HepG2 (cell line): ENCODE data around the gene VAV2. TPM values are rescaled to one million over a fixed set of nuclear protein-coding genes. Genes with fewer than 3 reads are reported as not detected.

ENCODE experiments used
- ARHGAP35 ChIP-seq: sonication (generic); formaldehyde crosslinking; IDR thresholded peaks from 2 replicates; pipeline ENCODE4 v1.9.0; 2022; ENCODE audit warnings: mild to moderate bottlenecking, inconsistent platforms, moderate library complexity, missing genetic modification reagents, borderline replicate concordance
- ARNT ChIP-seq: fragments of 450-650 bp; IDR thresholded peaks from 2 replicates; pipeline ENCODE4 v1.6.1; 2017
- CEBPG ChIP-seq: IDR thresholded peaks from 2 replicates; pipeline ENCODE4 v1.6.1; 2016
- ETV6 ChIP-seq: sonication (generic); formaldehyde crosslinking; conservative IDR thresholded peaks from 2 replicates; pipeline ENCODE4 v1.4.0; 2020; ENCODE audit warnings: missing genetic modification reagents
- FIP1L1 ChIP-seq: fragments of 200-400 bp; formaldehyde crosslinking; IDR thresholded peaks from 2 replicates; pipeline ENCODE4 v1.6.1; 2018; ENCODE audit warnings: low read depth, mild to moderate bottlenecking, low read length, moderate library complexity, borderline replicate concordance; ENCODE audit not compliant: insufficient read depth
- FOXM1 ChIP-seq: sonication (generic); formaldehyde crosslinking; IDR thresholded peaks from 2 replicates; pipeline ENCODE4 v1.5.0; 2020; ENCODE audit warnings: missing genetic modification reagents
- GABPA ChIP-seq, 2 experiments: IDR thresholded peaks; 2 replicates each; pipeline ENCODE4 v1.6.1; 2011 to 2016; ENCODE audit warnings: low read depth in 2 of 2, low read length in 1 of 2, missing biosample characterization in 1 of 2, missing genetic modification characterization in 1 of 2
- JUN ChIP-seq: sonication (generic); formaldehyde crosslinking; IDR thresholded peaks from 2 replicates; pipeline ENCODE4 v1.4.0; 2020; ENCODE audit warnings: mild to moderate bottlenecking, missing genetic modification reagents
- JUNB ChIP-seq: sonication (generic); formaldehyde crosslinking; IDR thresholded peaks from 2 replicates; pipeline ENCODE4 v1.8.0; 2022; ENCODE audit warnings: missing genetic modification reagents, mild to moderate bottlenecking, borderline replicate concordance
- JUND ChIP-seq: sonication (generic); formaldehyde crosslinking; IDR thresholded peaks from 2 replicates; pipeline ENCODE4 v1.8.0; 2022; ENCODE audit warnings: mild to moderate bottlenecking, missing genetic modification reagents
- MTF1 ChIP-seq: sonication (generic); formaldehyde crosslinking; IDR thresholded peaks from 2 replicates; pipeline ENCODE4 v1.5.0; 2020; ENCODE audit warnings: missing genetic modification reagents
- MXI1 ChIP-seq: IDR thresholded peaks from 3 replicates; pipeline ENCODE4 v1.6.1; 2012; ENCODE audit warnings: low read depth, low read length, inconsistent platforms, borderline replicate concordance
- NR3C1 ChIP-seq: sonication (generic); formaldehyde crosslinking; IDR thresholded peaks from 2 replicates; pipeline ENCODE4 v1.4.0; 2020; ENCODE audit warnings: missing genetic modification reagents
- PCBP1 ChIP-seq: fragments of 200-400 bp; formaldehyde crosslinking; IDR thresholded peaks from 2 replicates; pipeline ENCODE4 v1.6.1; 2017; ENCODE audit warnings: mild to moderate bottlenecking, low read depth, low read length, borderline replicate concordance
- PHF20 ChIP-seq: sonication (generic); formaldehyde crosslinking; IDR thresholded peaks from 2 replicates; pipeline ENCODE4 v1.5.0; 2020; ENCODE audit warnings: mild to moderate bottlenecking, missing genetic modification reagents
- RAD21 ChIP-seq: fragments of 450-650 bp; formaldehyde crosslinking; IDR thresholded peaks from 2 replicates; pipeline ENCODE4 v1.5.0; 2020; ENCODE audit warnings: mild to moderate bottlenecking
- RXRB ChIP-seq: IDR thresholded peaks from 2 replicates; pipeline ENCODE4 v1.6.1; 2016; ENCODE audit warnings: borderline replicate concordance, missing genetic modification reagents, missing compliant biosample characterization
- SCMH1 ChIP-seq: sonication (generic); formaldehyde crosslinking; IDR thresholded peaks from 2 replicates; pipeline ENCODE4 v1.9.0; 2021; ENCODE audit warnings: missing genetic modification reagents, mild to moderate bottlenecking, borderline replicate concordance
- SRSF9 ChIP-seq: fragments of 200-400 bp; formaldehyde crosslinking; IDR thresholded peaks from 2 replicates; pipeline ENCODE4 v1.6.1; 2018; ENCODE audit warnings: borderline replicate concordance, mild to moderate bottlenecking, low read depth, low read length; ENCODE audit not compliant: insufficient read depth, poor library complexity, severe bottlenecking
- ZFP36 ChIP-seq: fragments of 150-350 bp; IDR thresholded peaks from 2 replicates; pipeline ENCODE4 v1.6.1; 2018; ENCODE audit warnings: borderline replicate concordance, low read length, low read depth; ENCODE audit not compliant: partially characterized antibody
- ZNF232 ChIP-seq: sonication (generic); formaldehyde crosslinking; IDR thresholded peaks from 2 replicates; pipeline ENCODE4 v1.4.0; 2020; ENCODE audit warnings: missing genetic modification reagents, borderline replicate concordance
- ZNF274 ChIP-seq: sonication (generic); formaldehyde crosslinking; IDR thresholded peaks from 2 replicates; pipeline ENCODE4 v1.5.1; 2020; ENCODE audit warnings: mild to moderate bottlenecking, missing genetic modification reagents
- ZNF280B ChIP-seq: sonication (generic); formaldehyde crosslinking; IDR thresholded peaks from 2 replicates; pipeline ENCODE4 v1.5.0; 2020; ENCODE audit warnings: missing genetic modification reagents, mild to moderate bottlenecking, borderline replicate concordance
- ZNF335 ChIP-seq: sonication (generic); formaldehyde crosslinking; IDR thresholded peaks from 2 replicates; pipeline ENCODE4 v1.4.0; 2020; ENCODE audit warnings: missing genetic modification reagents
- ZNF337 ChIP-seq: sonication (generic); formaldehyde crosslinking; IDR thresholded peaks from 2 replicates; pipeline ENCODE4 v1.5.1; 2020; ENCODE audit warnings: missing genetic modification reagents, low read depth, mild to moderate bottlenecking, borderline replicate concordance
- ZNF761 ChIP-seq: sonication (generic); formaldehyde crosslinking; conservative IDR thresholded peaks from 2 replicates; pipeline ENCODE4 v1.4.0; 2020; ENCODE audit warnings: mild to moderate bottlenecking, missing genetic modification reagents
- ZNF766 ChIP-seq: sonication (generic); formaldehyde crosslinking; IDR thresholded peaks from 2 replicates; pipeline ENCODE4 v1.5.0; 2020; ENCODE audit warnings: missing genetic modification reagents, borderline replicate concordance
- ZNF788 ChIP-seq: sonication (generic); formaldehyde crosslinking; IDR thresholded peaks from 2 replicates; pipeline ENCODE4 v1.5.0; 2020; ENCODE audit warnings: mild to moderate bottlenecking, missing genetic modification reagents, borderline replicate concordance
- polyA plus RNA-seq, 8 experiments: library from polyadenylated mRNA; depleted of rRNA in 3 of 8; stranded (reverse) in 7 of 8; unstranded in 1 of 8; fragments of >200 nt; fragmentation: Illumina TruSeq in 4 of 8; extraction: Trizol in 4 of 8; gene quantifications; 2 replicates each; pipeline versions ENCODE4 v1.2.1 to v1.2.3, GENCODE V29; 2011 to 2016; ENCODE audit warnings: low read depth in 4 of 8, missing spikeins in 1 of 8, mixed read lengths in 1 of 8; ENCODE audit not compliant: insufficient read depth in 1 of 8
- total RNA-seq, 5 experiments: library from RNA; depleted of rRNA; stranded (reverse); fragments of >200 nt; fragmentation: Illumina TruSeq; extraction: Trizol; gene quantifications; 2 replicates each; pipeline ENCODE4 v1.2.3, GENCODE V29; 2016; ENCODE audit warnings: low read depth in 1 of 5
- TF ChIP-seq, protein P1 (sequence below): sonication (generic); formaldehyde crosslinking; IDR thresholded peaks from 2 replicates; pipeline ENCODE4 v1.4.0; 2020; ENCODE audit warnings: missing genetic modification reagents

The VAV2 gene
- total and polyA plus RNA-seq, 2 of the 13 experiments (the other 11 are each of a cell fraction or from before 2014, with no cell fraction given): 22.5 to 22.9 TPM

- TF ChIP-seq ARHGAP35 (CRISPR knock-in tag) (0 out of 2 replicates have a peak, but pooled peaks have one; percentile 50), SCMH1 (CRISPR knock-in tag) (no peak), RXRB (CRISPR knock-in tag) (peak; percentile 52; the same call in 1 of the 2 replicates), FIP1L1 (no peak), MXI1 (peak; percentile 59; the same call in 1 of the 3 replicates), ZNF761 (CRISPR knock-in tag) (no peak), CEBPG (CRISPR knock-in tag) (no peak), FOXM1 (CRISPR knock-in tag) (no peak), ZNF280B (CRISPR knock-in tag) (peak; percentile 65; the same call in 1 of the 2 replicates), ZNF274 (no peak; the same call in 1 of the 2 replicates), JUNB (CRISPR knock-in tag) (no peak), ZFP36 (no peak), MTF1 (CRISPR knock-in tag) (no peak), ETV6 (CRISPR knock-in tag) (no peak), RAD21 (peak; percentile 89), ZNF335 (CRISPR knock-in tag) (peak; percentile 58; the same call in 1 of the 2 replicates), ZNF337 (CRISPR knock-in tag) (0 out of 2 replicates have a peak, but pooled peaks have one; percentile 37), ZNF766 (CRISPR knock-in tag) (peak; percentile 47; the same call in 1 of the 2 replicates), PHF20 (no peak), ARNT (no peak), SRSF9 (no peak), JUND (CRISPR knock-in tag) (no peak), PCBP1 (no peak), JUN (no peak), ZNF232 (CRISPR knock-in tag) (no peak; the same call in 1 of the 2 replicates), ZNF788 (no peak), NR3C1 (CRISPR knock-in tag) (no peak), GABPA (IDR thresholded peaks at IDR 0.05; ENCODE audit: low read depth, low read length) (no peak), GABPA (CRISPR knock-in tag; IDR thresholded peaks at IDR 0.05; ENCODE audit: low read depth) (no peak)
- TF ChIP-seq, protein P1, sequence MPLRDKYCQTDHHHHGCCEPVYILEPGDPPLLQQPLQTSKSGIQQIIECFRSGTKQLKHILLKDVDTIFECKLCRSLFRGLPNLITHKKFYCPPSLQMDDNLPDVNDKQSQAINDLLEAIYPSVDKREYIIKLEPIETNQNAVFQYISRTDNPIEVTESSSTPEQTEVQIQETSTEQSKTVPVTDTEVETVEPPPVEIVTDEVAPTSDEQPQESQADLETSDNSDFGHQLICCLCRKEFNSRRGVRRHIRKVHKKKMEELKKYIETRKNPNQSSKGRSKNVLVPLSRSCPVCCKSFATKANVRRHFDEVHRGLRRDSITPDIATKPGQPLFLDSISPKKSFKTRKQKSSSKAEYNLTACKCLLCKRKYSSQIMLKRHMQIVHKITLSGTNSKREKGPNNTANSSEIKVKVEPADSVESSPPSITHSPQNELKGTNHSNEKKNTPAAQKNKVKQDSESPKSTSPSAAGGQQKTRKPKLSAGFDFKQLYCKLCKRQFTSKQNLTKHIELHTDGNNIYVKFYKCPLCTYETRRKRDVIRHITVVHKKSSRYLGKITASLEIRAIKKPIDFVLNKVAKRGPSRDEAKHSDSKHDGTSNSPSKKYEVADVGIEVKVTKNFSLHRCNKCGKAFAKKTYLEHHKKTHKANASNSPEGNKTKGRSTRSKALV (CRISPR knock-in tag): no peak
Observed at GRCh38 chr9:133742849-133743444, 249.2 kb downstream of the VAV2 start (continued).
